Measurements from ENCODE around the gene SUPT7L.

- no peak for TF ChIP-seq CTCF (IDR thresholded peaks at IDR 0.05)
- no peak for TF ChIP-seq POLR2A (IDR thresholded peaks at IDR 0.05)
Observed at GRCh38 chr2:27664154-27664574, 750 bp upstream of the SUPT7L start.
